ENCODE results near the gene UBAC2.

Gene UBAC2

DNA sequence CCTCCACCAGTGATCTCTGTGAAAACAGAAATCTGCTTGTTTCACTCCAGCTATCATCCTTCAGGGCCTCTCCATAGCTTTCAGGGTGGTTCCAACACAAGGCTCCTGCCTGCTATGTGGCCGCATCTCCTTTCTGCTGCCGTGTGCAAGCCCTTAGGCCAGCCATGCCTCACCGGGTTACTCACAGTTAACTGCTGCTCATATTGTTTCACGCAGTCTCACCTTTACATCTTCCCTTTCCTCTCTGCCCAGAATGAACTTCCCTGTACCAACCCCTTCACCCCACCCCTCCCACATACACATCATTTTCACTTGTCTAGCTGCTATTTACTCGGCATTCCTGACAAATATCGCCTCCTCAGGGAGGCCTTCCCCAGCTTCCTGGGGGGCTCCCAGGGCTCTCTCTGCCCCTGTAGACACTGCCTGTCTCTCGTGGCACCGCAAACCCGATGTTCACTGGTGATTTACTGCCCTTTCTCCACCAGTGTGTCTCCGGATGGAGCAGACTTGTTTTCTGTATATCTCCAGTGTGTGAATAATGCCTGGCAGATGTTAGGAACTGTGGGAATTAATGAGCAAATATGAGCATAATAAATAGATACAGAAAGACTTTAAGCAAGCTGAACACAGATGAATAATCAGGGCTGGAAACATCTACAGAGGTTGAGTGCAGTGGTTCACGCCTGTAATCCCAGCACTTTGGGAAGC, 145.8 kb downstream of the UBAC2 start:
- Histone ChIP-seq H3K4me1 (ENCODE audit: control extremely low read depth in 1 of 4, control insufficient read depth in 4 of 4, insufficient read depth in 4 of 4, low read length in 3 of 4) (no peaks in the 10 kb centered on the region), H3K27ac (ENCODE audit: insufficient read depth in 1 of 2, low read depth in 1 of 2, low read length in 2 of 2, poor library complexity in 1 of 2, severe bottlenecking in 2 of 2) (no peak overlapping the region), H3K9me3 (ENCODE audit: control extremely low read depth in 1 of 5, control insufficient read depth in 4 of 5, insufficient read depth in 2 of 5, low read depth in 1 of 5, low read length in 4 of 5) (no peaks in the 10 kb centered on the region), H3K4me3 (ENCODE audit: control insufficient read depth in 1 of 7, extremely low read depth in 1 of 7, insufficient read depth in 4 of 7, low read depth in 2 of 7, low read length in 6 of 7) (no peak overlapping the region), H3K27me3 (replicated peaks in 2 of 5; ENCODE audit: control insufficient read depth in 4 of 5, insufficient read depth in 5 of 5, low read length in 4 of 5) (no peaks in the 10 kb centered on the region), H3K36me3 (ENCODE audit: control insufficient read depth in 4 of 4, insufficient read depth in 4 of 4, low read length in 3 of 4) (peaks cover 27 to 77% (median 54%) of the 10 kb centered on the region in 4 experiments)
- CTCF ChIA-PET = interaction anchor here (1.1 to 2.1 kb wide), 5 partner anchors 16 to 79 kb away, joined by 3 to 6 read pairs (median 3); no protein-coding TSS in a partner anchor
- DNase-seq = no peak
- 98% methylated on average over 11 of the region's 11 CpGs for WGBS (ENCODE audit: insufficient coverage)
- POLR2A ChIA-PET = interaction anchor here (1.0 kb wide), 1 partner anchor 26 kb away, joined by 3 read pairs; no protein-coding TSS in a partner anchor

DNA sequence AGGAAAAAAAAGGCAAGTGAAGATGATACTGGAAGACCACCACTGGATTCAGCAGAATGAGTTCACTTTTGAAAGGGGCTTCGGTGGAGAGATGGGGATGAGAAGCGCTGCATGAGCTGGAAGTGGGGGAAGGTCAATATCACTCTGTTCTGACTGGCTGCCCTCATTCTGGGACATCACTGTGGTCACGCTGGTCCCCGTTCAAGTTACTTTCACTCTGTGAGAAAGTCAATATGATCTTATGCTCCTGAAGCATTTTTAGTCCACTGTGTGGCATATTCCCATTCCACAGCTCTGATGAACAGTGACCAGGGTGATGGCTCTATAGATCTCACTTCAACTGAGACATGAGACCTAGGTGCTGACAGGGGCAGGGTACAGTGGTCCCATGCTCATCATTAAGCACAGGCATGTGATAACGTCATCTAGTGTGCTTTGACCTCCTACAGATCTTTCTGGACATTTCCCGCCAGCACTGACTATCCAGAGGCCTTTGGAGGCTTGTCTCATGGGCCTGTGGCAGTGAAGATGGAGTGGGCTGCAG, 146.8 kb downstream of the UBAC2 start:
- peaks cover 19 to 75% (median 52%) of the 10 kb centered on the region in 4 experiments for H3K36me3 ChIP-seq (ENCODE audit: control insufficient read depth in 4 of 4, insufficient read depth in 4 of 4, low read length in 3 of 4)
- POLR2A ChIA-PET = interaction anchor here (1.0 kb wide), 1 partner anchor 26 kb away, joined by 3 read pairs; no protein-coding TSS in a partner anchor

DNA sequence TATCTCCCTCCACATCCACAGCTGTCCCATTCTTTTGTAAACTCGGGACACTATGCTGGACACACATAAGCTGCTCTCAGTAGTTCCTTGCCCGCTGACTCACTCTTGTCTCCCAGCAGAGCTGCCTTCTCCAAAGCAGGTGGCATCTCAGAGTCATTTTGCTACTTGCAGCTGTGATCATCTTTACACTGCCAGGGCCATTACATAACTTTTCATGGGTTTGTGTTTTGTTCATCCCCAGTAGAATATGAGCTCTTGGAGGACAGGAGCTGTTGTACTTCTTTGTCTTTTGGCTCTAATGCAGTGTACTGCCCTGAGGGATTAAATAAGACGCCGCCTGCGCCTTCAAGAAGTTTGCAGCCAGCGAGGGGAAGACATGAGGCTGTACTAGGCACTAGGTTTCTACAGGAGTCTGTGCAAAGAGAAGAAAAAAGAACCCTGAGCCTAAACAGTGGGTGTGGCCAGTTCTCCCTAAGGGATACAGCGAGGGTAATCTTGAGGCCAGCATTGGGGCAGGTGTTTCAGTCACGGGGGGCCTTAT, 147.3 kb downstream of the UBAC2 start:
- Histone ChIP-seq H3K27ac (ENCODE audit: insufficient read depth in 1 of 2, low read depth in 1 of 2, low read length in 2 of 2, poor library complexity in 1 of 2, severe bottlenecking in 2 of 2) (no peak overlapping the region), H3K9me3 (ENCODE audit: control extremely low read depth in 1 of 5, control insufficient read depth in 4 of 5, insufficient read depth in 2 of 5, low read depth in 1 of 5, low read length in 4 of 5) (no peaks in the 10 kb centered on the region), H3K4me3 (ENCODE audit: control insufficient read depth in 1 of 7, extremely low read depth in 1 of 7, insufficient read depth in 4 of 7, low read depth in 2 of 7, low read length in 6 of 7) (no peak overlapping the region), H3K27me3 (replicated peaks in 2 of 5; ENCODE audit: control insufficient read depth in 4 of 5, insufficient read depth in 5 of 5, low read length in 4 of 5) (no peaks in the 10 kb centered on the region), H3K4me1 (ENCODE audit: control extremely low read depth in 1 of 4, control insufficient read depth in 4 of 4, insufficient read depth in 4 of 4, low read length in 3 of 4) (no peaks in the 10 kb centered on the region), H3K36me3 (ENCODE audit: control insufficient read depth in 4 of 4, insufficient read depth in 4 of 4, low read length in 3 of 4) (peaks cover 18 to 74% (median 50%) of the 10 kb centered on the region in 4 experiments)
- 97% methylated on average over 8 of the region's 8 CpGs for WGBS (ENCODE audit: insufficient coverage)
- no peak for DNase-seq
- POLR2A ChIA-PET = no interaction called here
- CTCF ChIA-PET = interaction anchor here (1.1 to 1.7 kb wide), 5 partner anchors 9 to 39 kb away, joined by 3 to 5 read pairs (median 4); no protein-coding TSS in a partner anchor

More for the DNA sequence above, 146.8 kb downstream of the UBAC2 start:
- H3K27me3 ChIP-seq (replicated peaks in 2 of 5; ENCODE audit: control insufficient read depth in 4 of 5, insufficient read depth in 5 of 5, low read length in 4 of 5) = no peaks in the 10 kb centered on the region
- no peaks in the 10 kb centered on the region for H3K9me3 ChIP-seq (ENCODE audit: control extremely low read depth in 1 of 5, control insufficient read depth in 4 of 5, insufficient read depth in 2 of 5, low read depth in 1 of 5, low read length in 4 of 5)
- CTCF ChIA-PET = interaction anchor here (1.1 to 2.1 kb wide), 7 partner anchors 9 to 78 kb away, joined by 3 to 6 read pairs (median 4); no protein-coding TSS in a partner anchor
- 95% methylated on average over 6 of the region's 6 CpGs for WGBS (ENCODE audit: insufficient coverage)
- no peak overlapping the region for H3K27ac ChIP-seq (ENCODE audit: insufficient read depth in 1 of 2, low read depth in 1 of 2, low read length in 2 of 2, poor library complexity in 1 of 2, severe bottlenecking in 2 of 2)
- no peak for DNase-seq
- H3K4me1 ChIP-seq (ENCODE audit: control extremely low read depth in 1 of 4, control insufficient read depth in 4 of 4, insufficient read depth in 4 of 4, low read length in 3 of 4) = no peaks in the 10 kb centered on the region
- no peak overlapping the region for H3K4me3 ChIP-seq (ENCODE audit: control insufficient read depth in 1 of 7, extremely low read depth in 1 of 7, insufficient read depth in 4 of 7, low read depth in 2 of 7, low read length in 6 of 7)

DNA sequence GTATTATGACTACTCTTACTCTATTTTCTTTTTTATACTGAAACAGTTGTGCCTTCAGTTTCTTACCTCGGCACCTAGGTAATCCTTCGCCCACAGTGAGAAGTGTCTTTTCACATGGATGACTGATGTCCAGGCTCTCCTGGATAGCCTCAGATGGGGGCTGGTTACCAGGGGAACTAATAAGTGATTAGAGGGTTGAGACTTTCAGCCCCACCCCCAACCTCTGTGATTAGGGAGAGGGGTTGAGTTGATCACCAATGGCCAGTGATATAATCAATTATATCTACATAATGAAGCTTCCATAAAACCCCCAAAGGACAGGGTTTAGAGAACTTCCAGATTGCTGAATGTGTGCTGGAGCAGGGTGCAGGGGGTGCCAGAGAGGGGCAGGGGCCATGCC, 149.5 kb downstream of the UBAC2 start:
- POLR2A ChIA-PET = no interaction called here
- CTCF ChIA-PET = interaction anchor here (1.6 kb wide), 1 partner anchor 80 kb away, joined by 4 read pairs; no protein-coding TSS in a partner anchor
- peaks cover 17 to 64% (median 35%) of the 10 kb centered on the region in 4 experiments for H3K36me3 ChIP-seq (ENCODE audit: control insufficient read depth in 4 of 4, insufficient read depth in 4 of 4, low read length in 3 of 4)
- DNase-seq = no peak
- no peak overlapping the region for H3K4me3 ChIP-seq (ENCODE audit: control insufficient read depth in 1 of 7, extremely low read depth in 1 of 7, insufficient read depth in 4 of 7, low read depth in 2 of 7, low read length in 6 of 7)
- 100% methylated on average over 1 of the region's 2 CpGs for WGBS (ENCODE audit: insufficient coverage)
- H3K9me3 ChIP-seq (ENCODE audit: control extremely low read depth in 1 of 5, control insufficient read depth in 4 of 5, insufficient read depth in 2 of 5, low read depth in 1 of 5, low read length in 4 of 5) = no peaks in the 10 kb centered on the region
- peaks cover 0 to 20% (median 16%) of the 10 kb centered on the region in 4 experiments for H3K4me1 ChIP-seq (ENCODE audit: control extremely low read depth in 1 of 4, control insufficient read depth in 4 of 4, insufficient read depth in 4 of 4, low read length in 3 of 4)
- no peak overlapping the region for H3K27ac ChIP-seq (ENCODE audit: insufficient read depth in 1 of 2, low read depth in 1 of 2, low read length in 2 of 2, poor library complexity in 1 of 2, severe bottlenecking in 2 of 2)
- H3K27me3 ChIP-seq (replicated peaks in 2 of 5; ENCODE audit: control insufficient read depth in 4 of 5, insufficient read depth in 5 of 5, low read length in 4 of 5) = no peaks in the 10 kb centered on the region

GRCh38 chr13:99351772-99352171, 151.1 kb downstream of the UBAC2 start:
- H3K4me3 ChIP-seq (ENCODE audit: control insufficient read depth in 1 of 7, extremely low read depth in 1 of 7, insufficient read depth in 4 of 7, low read depth in 2 of 7, low read length in 6 of 7) = no peak overlapping the region
- H3K9me3 ChIP-seq (ENCODE audit: control extremely low read depth in 1 of 5, control insufficient read depth in 4 of 5, insufficient read depth in 2 of 5, low read depth in 1 of 5, low read length in 4 of 5) = no peaks in the 10 kb centered on the region
- H3K27me3 ChIP-seq (replicated peaks in 2 of 5; ENCODE audit: control insufficient read depth in 4 of 5, insufficient read depth in 5 of 5, low read length in 4 of 5) = no peaks in the 10 kb centered on the region
- POLR2A ChIA-PET = no interaction called here
- WGBS (ENCODE audit: insufficient coverage) = 96% methylated on average over 4 of the region's 4 CpGs
- DNase-seq = no peak
- H3K4me1 ChIP-seq (ENCODE audit: control extremely low read depth in 1 of 4, control insufficient read depth in 4 of 4, insufficient read depth in 4 of 4, low read length in 3 of 4) = peaks cover 5 to 36% (median 32%) of the 10 kb centered on the region in 4 experiments
- CTCF ChIA-PET = interaction anchor here (1.0 to 3.0 kb wide), 9 partner anchors 8 to 85 kb away, joined by 3 to 16 read pairs (median 4); no protein-coding TSS in a partner anchor
- no peak overlapping the region for H3K27ac ChIP-seq (ENCODE audit: insufficient read depth in 1 of 2, low read depth in 1 of 2, low read length in 2 of 2, poor library complexity in 1 of 2, severe bottlenecking in 2 of 2)
- H3K36me3 ChIP-seq (ENCODE audit: control insufficient read depth in 4 of 4, insufficient read depth in 4 of 4, low read length in 3 of 4) = peaks cover 17 to 59% (median 28%) of the 10 kb centered on the region in 4 experiments

- Histone ChIP-seq H3K9me3 (ENCODE audit: control extremely low read depth in 1 of 5, control insufficient read depth in 4 of 5, insufficient read depth in 2 of 5, low read depth in 1 of 5, low read length in 4 of 5) (no peaks in the 10 kb centered on the region), H3K27ac (ENCODE audit: insufficient read depth in 1 of 2, low read depth in 1 of 2, low read length in 2 of 2, poor library complexity in 1 of 2, severe bottlenecking in 2 of 2) (no peak overlapping the region), H3K4me1 (ENCODE audit: control extremely low read depth in 1 of 4, control insufficient read depth in 4 of 4, insufficient read depth in 4 of 4, low read length in 3 of 4) (peaks cover 12 to 44% (median 40%) of the 10 kb centered on the region in 4 experiments), H3K27me3 (replicated peaks in 2 of 5; ENCODE audit: control insufficient read depth in 4 of 5, insufficient read depth in 5 of 5, low read length in 4 of 5) (no peaks in the 10 kb centered on the region), H3K36me3 (ENCODE audit: control insufficient read depth in 4 of 4, insufficient read depth in 4 of 4, low read length in 3 of 4) (peaks cover 14 to 56% (median 25%) of the 10 kb centered on the region in 4 experiments), H3K4me3 (ENCODE audit: control insufficient read depth in 1 of 7, extremely low read depth in 1 of 7, insufficient read depth in 4 of 7, low read depth in 2 of 7, low read length in 6 of 7) (no peak overlapping the region)
- DNase-seq = no peak
- WGBS (ENCODE audit: insufficient coverage) = 93% methylated on average over 15 of the region's 17 CpGs
- ChIA-PET CTCF (interaction anchor here (1.0 to 3.0 kb wide), 10 partner anchors 9 to 84 kb away, joined by 3 to 16 read pairs (median 4); no protein-coding TSS in a partner anchor), POLR2A (no interaction called here)
Measured at GRCh38 chr13:99352351-99353245, 151.9 kb downstream of the UBAC2 start.

All from common myeloid progenitor, CD34-positive (primary cell).